MG63 (cell line): ENCODE data around the gene CD302. TPM values are rescaled to one million over a fixed set of nuclear protein-coding genes. Genes with fewer than 3 reads are reported as not detected.
"Not testable (repeated sequence)": the region's sequence is repeated elsewhere in the genome, so short reads cannot be mapped to it uniquely, and the experiment has no call there.

ENCODE experiments used
- DNase-seq: peaks from one replicate; pipeline ENCODE4 v3.0.0-alpha.2; 2020
- H3K27me3 ChIP-seq: fragments of 250-450 bp; sonication (Bioruptor Pico); 2 replicates; pipeline ENCODE4 v1.5.1; 2020; ENCODE audit warnings: mild to moderate bottlenecking, moderate library complexity
- H3K36me3 ChIP-seq: fragments of 250-450 bp; sonication (Bioruptor Pico); 2 replicates; pipeline ENCODE4 v1.5.1; 2020; ENCODE audit warnings: mild to moderate bottlenecking, moderate library complexity
- H3K4me3 ChIP-seq: fragments of 250-450 bp; sonication (Bioruptor Pico); 2 replicates; pipeline ENCODE4 v1.5.1; 2020; ENCODE audit warnings: mild to moderate bottlenecking, moderate library complexity
- H3K9me3 ChIP-seq: fragments of 250-450 bp; sonication (Bioruptor Pico); 2 replicates; pipeline ENCODE4 v1.5.1; 2020; ENCODE audit warnings: mild to moderate bottlenecking, moderate library complexity
- total RNA-seq: library from RNA; depleted of rRNA; stranded (reverse); fragments of >200 nt; shearing (Covaris generic); gene quantifications from 2 replicates; pipeline ENCODE4 v1.2.3, GENCODE V29; 2014; ENCODE audit warnings: low replicate concordance; rRNA removed

CD302 gene
- total RNA-seq: 4.4 and 8.9 TPM in 2 replicates

GRCh38 chr2:159797543-159798375, at the start of gene CD302:
TSS of gene CD302 (minus strand) at chr2:159798208. CDS start at chr2:159798198, 10 bp downstream.
- Histone ChIP-seq H3K9me3 (no peaks in the 10 kb centered on the region), H3K27me3 (no peaks in the 10 kb centered on the region), H3K36me3 (no peaks in the 10 kb centered on the region), H3K4me3 (peak within 1 kb of the TSS; percentile 79)
- DNase-seq: peak; percentile 83

GRCh38 chr2:159846564-159846963, 48.6 kb upstream of the CD302 start:
- Histone ChIP-seq H3K4me3 (no peak overlapping the region), H3K27me3 (peaks cover 8% of the 10 kb centered on the region; the same call in 1 of the 2 replicates), H3K9me3 (no peaks in the 10 kb centered on the region), H3K36me3 (no peaks in the 10 kb centered on the region)
- DNase-seq: no peak

- H3K9me3 ChIP-seq: no peaks in the 10 kb centered on the region
- no peak for DNase-seq
- H3K36me3 ChIP-seq: no peaks in the 10 kb centered on the region
- no peak overlapping the region for H3K4me3 ChIP-seq
- H3K27me3 ChIP-seq: 0 out of 2 replicates have a peak, but pooled peaks cover 4% of the 10 kb centered on the region
Measured at GRCh38 chr2:159840616-159841015, 42.6 kb upstream of the CD302 start.

GRCh38 chr2:159832858-159833257, 34.9 kb upstream of the CD302 start:
- H3K36me3 ChIP-seq: no peaks in the 10 kb centered on the region
- H3K4me3 ChIP-seq: no peak overlapping the region
- H3K9me3 ChIP-seq: no peaks in the 10 kb centered on the region
- no peaks in the 10 kb centered on the region for H3K27me3 ChIP-seq
- DNase-seq: no peak

- no peak for DNase-seq
- Histone ChIP-seq H3K9me3 (peaks cover 5% of the 10 kb centered on the region), H3K36me3 (no peaks in the 10 kb centered on the region), H3K27me3 (no peaks in the 10 kb centered on the region), H3K4me3 (no peak overlapping the region)
Measured at GRCh38 chr2:159832026-159832425, 34.0 kb upstream of the CD302 start.

GRCh38 chr2:159829376-159829775, 31.4 kb upstream of the CD302 start:
- no peak for DNase-seq
- H3K9me3 ChIP-seq: peaks cover 5% of the 10 kb centered on the region
- no peak overlapping the region for H3K4me3 ChIP-seq

GRCh38 chr2:159828738-159829137, 30.7 kb upstream of the CD302 start:
- no peak for DNase-seq
- Histone ChIP-seq H3K9me3 (peaks cover 5% of the 10 kb centered on the region), H3K4me3 (no peak overlapping the region), H3K36me3 (no peaks in the 10 kb centered on the region), H3K27me3 (no peaks in the 10 kb centered on the region)

More at GRCh38 chr2:159829376-159829775, 31.4 kb upstream of the CD302 start:
- no peaks in the 10 kb centered on the region for H3K36me3 ChIP-seq
- no peaks in the 10 kb centered on the region for H3K27me3 ChIP-seq

- DNase-seq, H3K36me3 ChIP-seq, H3K9me3 ChIP-seq, H3K4me3 ChIP-seq, H3K27me3 ChIP-seq: not testable (repeated sequence)
Measured at GRCh38 chr2:159822478-159822833, 24.4 kb upstream of the CD302 start.

- DNase-seq, H3K27me3 ChIP-seq, H3K36me3 ChIP-seq, H3K4me3 ChIP-seq, H3K9me3 ChIP-seq: not testable (repeated sequence)
Measured at GRCh38 chr2:159821775-159822477, 23.9 kb upstream of the CD302 start.

- no peaks in the 10 kb centered on the region; the same call in 1 of the 2 replicates for H3K27me3 ChIP-seq
- H3K36me3 ChIP-seq: no peaks in the 10 kb centered on the region
- H3K4me3 ChIP-seq: no peak overlapping the region
- no peaks in the 10 kb centered on the region for H3K9me3 ChIP-seq
- no peak for DNase-seq
Measured at GRCh38 chr2:159818940-159819339, 20.9 kb upstream of the CD302 start.

GRCh38 chr2:159817283-159817682, 19.3 kb upstream of the CD302 start:
- Histone ChIP-seq H3K4me3 (no peak overlapping the region), H3K36me3 (no peaks in the 10 kb centered on the region), H3K27me3 (no peaks in the 10 kb centered on the region), H3K9me3 (no peaks in the 10 kb centered on the region)
- DNase-seq: no peak

- Histone ChIP-seq H3K9me3 (no peaks in the 10 kb centered on the region), H3K36me3 (no peaks in the 10 kb centered on the region), H3K4me3 (no peak overlapping the region), H3K27me3 (peaks cover 5% of the 10 kb centered on the region; the same call in 1 of the 2 replicates)
- no peak for DNase-seq
Measured at GRCh38 chr2:159811232-159811631, 13.2 kb upstream of the CD302 start.

- no peaks in the 10 kb centered on the region for H3K36me3 ChIP-seq
- no peaks in the 10 kb centered on the region for H3K9me3 ChIP-seq
- H3K27me3 ChIP-seq: peaks cover 5% of the 10 kb centered on the region; the same call in 1 of the 2 replicates
- H3K4me3 ChIP-seq: no peak overlapping the region
- DNase-seq: no peak
Measured at GRCh38 chr2:159808032-159808425, 10.0 kb upstream of the CD302 start.

GRCh38 chr2:159807183-159808031, 9.4 kb upstream of the CD302 start:
- H3K4me3 ChIP-seq: no peak overlapping the region
- no peaks in the 10 kb centered on the region for H3K36me3 ChIP-seq
- H3K9me3 ChIP-seq: no peaks in the 10 kb centered on the region
- peaks cover 5% of the 10 kb centered on the region; the same call in 1 of the 2 replicates for H3K27me3 ChIP-seq
- peak; percentile 27 for DNase-seq

- H3K9me3 ChIP-seq: no peaks in the 10 kb centered on the region
- no peaks in the 10 kb centered on the region for H3K36me3 ChIP-seq
- H3K4me3 ChIP-seq: no peak overlapping the region
- no peak for DNase-seq
- peaks cover 5% of the 10 kb centered on the region; the same call in 1 of the 2 replicates for H3K27me3 ChIP-seq
Measured at GRCh38 chr2:159804941-159805340, 6.9 kb upstream of the CD302 start.

GRCh38 chr2:159803235-159803962, 5.4 kb upstream of the CD302 start:
- H3K9me3 ChIP-seq: no peaks in the 10 kb centered on the region
- no peaks in the 10 kb centered on the region for H3K36me3 ChIP-seq
- no peak overlapping the region for H3K4me3 ChIP-seq
- DNase-seq: no peak
- H3K27me3 ChIP-seq: peaks cover 3% of the 10 kb centered on the region; the same call in 1 of the 2 replicates
